Stimulated activated naive CD4-positive, alpha-beta T cell treated with Interleukin-2 at 50 U/mL for 16 hours (primary cell): ENCODE results near the gene AQP12A.

ENCODE experiments used
- DNase-seq: peaks from one replicate; lab custom pipeline; 2025; lab: John Stamatoyannopoulos, UW

AQP12A gene

DNA sequence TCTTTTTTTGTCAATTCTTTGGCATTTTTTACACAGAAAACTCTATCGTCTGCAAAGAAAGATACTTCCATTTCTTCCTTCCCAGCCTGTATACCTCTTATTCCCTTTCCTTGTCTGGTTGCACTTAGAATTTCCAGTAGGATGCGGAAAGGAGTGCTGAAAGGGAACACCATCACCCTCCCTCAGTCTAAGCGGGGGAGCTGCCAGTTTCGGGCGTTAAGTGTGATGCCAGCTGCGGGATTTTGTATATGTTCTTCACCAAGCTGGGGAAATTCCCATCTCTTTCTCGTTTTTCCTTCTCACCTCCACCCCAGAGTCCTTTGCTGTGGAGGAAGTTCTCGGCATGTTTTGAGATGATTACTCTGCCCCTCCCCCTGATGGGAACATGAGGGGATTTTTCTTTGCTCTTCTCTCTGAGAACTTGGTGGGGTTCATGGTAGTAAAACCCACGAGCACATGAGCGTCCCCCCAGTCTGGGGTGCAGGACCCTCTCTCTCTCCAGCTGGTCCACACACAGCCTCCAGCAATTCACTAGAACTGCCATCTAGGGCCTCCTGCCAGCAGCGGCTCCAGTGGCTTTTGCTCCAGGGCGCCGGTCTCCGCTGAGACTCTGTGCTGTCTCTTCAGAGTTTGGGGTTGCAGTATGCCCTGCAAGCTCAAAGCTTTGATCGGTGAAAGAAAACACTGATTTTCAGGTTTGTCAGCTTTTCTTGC lies 15.5 kb downstream of the AQP12A start:
- DNase-seq = no peak

DNA sequence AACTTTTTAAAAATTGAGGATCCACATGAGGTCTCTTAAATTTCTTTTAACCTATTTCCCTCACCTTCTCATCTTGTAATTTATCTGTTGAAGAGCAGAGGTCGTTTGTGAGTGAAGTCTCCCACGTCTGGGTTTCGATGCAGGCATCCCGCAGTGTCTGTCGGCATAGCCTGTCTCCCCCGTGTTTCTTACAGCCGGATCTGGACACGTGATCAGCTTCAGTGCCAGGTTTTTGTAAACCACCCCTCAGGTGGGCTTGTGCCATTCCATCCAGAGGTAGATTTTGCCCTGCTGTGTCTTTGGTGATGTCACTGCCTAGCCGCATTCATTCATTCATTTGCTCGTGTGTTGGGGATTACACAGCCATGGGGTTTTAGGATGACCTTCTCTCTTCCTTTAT lies 16.2 kb downstream of the AQP12A start:
- no peak for DNase-seq

- no peak for DNase-seq
Measured at GRCh38 chr2:240708457-240708856, 16.8 kb downstream of the AQP12A start.

- DNase-seq = no peak
Measured at GRCh38 chr2:240711296-240711695, 19.6 kb downstream of the AQP12A start.

- DNase-seq = no peak
Measured at GRCh38 chr2:240711701-240712100, 20.0 kb downstream of the AQP12A start.

GRCh38 chr2:240712121-240712520 lies 20.5 kb downstream of the AQP12A start:
- DNase-seq = no peak

GRCh38 chr2:240713071-240713927 lies 21.6 kb downstream of the AQP12A start:
- DNase-seq = no peak

GRCh38 chr2:240713928-240714746 lies 22.5 kb downstream of the AQP12A start:
- no peak for DNase-seq

DNA sequence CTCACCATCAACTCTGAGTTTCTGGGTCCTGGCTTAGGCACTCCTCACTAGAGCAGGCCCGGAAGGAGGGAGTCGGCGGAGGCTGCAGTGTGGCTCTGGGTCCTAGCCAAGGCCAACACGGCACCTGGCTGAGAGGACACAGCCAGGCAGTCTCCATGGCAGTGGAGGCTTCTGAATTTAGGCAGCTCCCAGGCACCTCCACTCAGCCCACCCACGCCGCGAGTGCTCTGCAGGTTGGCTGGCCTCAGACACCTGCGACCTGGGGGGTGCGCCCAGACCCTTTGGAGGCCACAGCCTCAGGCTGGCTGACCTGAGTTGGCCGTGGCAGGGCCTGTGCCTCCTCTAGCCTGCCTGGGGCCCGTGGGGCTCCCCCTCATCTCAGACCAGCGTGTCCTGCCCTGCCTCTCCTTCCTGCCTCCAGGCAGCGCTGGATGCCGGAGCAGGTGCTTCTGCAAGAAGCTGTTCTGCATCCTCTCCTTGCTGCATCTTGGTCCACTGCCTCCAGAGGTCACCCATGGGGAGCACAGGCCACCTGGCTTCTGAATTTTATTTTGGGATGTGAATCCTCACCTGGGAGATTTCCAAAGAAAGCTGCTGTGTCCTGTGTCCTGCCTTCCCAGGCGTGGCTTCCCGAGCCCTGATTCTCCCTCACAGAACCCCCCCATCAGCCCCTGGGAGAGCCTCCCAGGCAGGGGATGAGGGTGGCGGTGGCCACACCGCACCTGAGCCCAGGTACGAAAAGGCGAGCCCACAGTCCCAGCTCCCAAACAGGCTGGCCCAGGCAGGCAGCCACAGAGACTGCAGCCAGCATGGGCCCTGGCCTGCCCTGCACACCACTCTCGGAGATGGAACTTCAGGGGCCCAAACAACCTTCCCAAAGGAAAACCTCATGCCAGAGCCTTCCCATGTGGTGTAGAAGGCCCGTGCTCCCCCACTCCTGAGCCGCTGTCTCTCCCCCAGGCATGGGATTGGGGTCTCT lies 23.4 kb downstream of the AQP12A start:
- no peak for DNase-seq

DNA sequence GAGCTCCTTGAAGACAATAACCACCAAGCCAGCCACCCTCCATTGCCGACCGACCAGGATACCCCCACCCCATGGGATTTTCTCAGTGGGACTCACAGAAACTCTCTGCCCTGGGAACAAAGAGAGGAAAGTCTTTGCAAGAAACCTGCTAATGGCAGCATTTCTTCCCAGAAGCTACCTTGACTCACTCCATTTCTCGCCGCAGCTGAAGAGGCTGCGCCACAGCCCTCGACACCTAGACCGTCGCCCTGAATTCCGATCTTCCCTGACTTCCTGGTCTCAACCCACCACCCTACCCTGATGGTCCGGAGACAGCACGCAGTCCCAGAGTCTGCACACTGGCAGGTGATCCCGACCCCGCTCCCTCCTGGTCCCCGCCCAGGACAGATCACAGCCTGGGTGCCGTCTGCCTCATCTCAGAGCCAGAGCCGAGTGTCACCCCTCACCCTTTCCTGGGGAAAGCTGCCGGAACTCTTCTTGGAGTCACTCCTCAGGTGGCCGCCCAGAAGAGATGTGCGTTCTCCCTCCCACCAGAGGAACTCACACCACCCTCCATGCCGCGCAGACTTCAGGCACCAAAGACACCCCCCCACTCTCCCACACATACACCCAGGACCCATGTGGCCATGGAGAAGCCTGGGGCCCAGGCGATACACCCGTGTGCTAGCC lies 24.6 kb downstream of the AQP12A start:
- no peak for DNase-seq

GRCh38 chr2:240717181-240717641 lies 25.5 kb downstream of the AQP12A start:
- no peak for DNase-seq

DNA sequence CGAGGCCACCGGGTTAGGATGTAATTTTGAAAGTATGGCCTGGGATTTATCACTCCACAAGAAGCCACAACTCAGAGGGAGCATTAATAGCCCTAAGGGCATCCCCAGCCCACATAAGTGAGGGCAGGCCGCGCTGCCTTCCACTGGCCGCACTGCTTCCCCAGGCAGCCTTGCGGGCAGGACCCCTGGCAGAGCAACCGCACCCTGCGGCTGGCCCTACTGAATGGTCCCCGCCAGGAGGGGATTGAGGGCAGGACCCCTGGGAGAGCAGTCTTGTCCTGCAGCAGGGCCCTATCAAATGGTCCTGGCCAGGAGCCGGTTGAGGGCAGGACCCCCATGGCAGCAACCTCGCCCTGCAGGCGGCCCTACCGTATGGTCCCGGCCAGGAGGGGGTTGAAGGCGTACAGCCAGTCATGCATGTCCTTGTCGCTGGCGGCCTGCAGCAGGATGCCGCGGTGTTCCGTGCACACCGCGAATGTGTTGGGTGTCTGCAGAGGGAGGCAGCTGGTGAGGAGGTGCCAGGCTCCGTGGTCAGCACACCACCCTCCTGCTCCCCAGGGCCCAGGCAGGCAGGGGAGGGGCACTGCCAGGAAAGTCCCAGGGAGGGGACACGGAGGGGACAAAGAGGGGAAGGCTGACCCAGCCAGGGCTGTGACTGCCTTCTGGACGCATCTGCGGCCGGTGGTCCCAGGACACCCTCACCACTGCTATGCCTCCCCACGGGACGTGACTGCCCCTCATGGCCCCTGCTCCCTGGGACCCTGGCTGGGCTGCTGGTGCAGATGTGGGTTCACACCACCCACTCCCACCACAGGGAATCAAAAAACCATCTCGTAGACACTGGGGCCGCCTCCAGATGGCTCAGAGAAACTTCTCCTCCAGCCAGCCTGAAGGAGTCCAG lies 26.3 kb downstream of the AQP12A start:
- DNase-seq = no peak

DNA sequence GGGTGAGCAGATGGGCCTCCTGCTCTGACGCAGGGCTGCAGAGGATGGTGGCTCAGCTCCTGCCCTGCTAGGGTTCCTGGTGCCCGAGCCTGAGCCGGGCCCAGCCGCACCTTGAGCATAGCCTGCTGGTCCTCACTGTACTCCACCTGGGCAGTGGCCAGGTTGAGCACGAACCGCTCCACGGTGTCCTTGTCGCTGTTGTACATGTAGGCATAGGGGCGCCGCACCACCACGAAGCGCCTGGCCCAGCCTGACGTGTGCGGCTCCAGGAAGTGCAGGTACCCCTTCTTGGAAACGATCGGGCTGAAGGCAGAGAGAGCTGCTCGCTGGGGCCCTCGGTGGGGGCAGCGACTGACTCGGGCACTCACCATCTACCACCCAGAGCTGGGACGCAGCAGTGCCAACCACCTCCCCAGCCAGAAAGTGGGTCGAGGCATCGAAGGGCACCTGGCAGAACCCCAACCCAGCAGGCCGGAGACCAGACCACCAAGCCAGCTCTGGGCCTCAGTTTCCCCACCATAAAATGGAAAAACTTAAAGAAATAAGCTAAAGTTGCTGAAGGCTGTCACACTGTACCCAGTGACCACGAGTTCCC lies 27.3 kb downstream of the AQP12A start:
- DNase-seq = no peak

GRCh38 chr2:240719676-240720545 lies 28.2 kb downstream of the AQP12A start:
- no peak for DNase-seq

GRCh38 chr2:240720686-240721595 lies 29.3 kb downstream of the AQP12A start:
- DNase-seq = no peak

DNA sequence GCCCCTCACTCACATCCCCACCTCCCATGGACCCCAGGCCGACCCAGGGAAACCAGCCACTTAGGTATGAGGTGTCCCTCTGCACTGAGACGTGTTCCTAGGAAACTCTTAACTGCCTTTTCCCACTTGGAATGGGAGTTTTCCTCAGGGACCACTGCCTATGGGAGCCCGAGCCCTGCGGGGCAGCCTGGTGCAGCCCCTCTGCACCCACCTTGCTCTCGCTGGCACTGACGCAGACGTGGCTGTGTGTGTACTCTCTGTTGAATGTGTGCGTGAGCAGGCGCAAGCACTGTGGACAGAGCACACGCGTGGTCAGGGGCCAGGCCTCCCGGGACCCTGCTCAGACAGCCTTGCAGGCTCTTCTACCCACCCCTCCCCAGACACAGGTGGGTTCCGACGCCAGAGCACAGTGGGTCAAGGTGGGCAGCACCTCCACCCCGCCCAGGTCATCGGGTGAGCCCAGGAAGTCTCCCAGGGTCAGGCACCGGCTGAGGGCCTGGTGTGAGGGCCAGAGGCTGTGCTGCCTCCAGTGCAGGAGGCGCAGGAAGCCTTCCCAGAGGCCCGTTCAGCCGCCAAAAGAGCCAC lies 30.0 kb downstream of the AQP12A start:
- DNase-seq = no peak

GRCh38 chr2:240722376-240722775 lies 30.7 kb downstream of the AQP12A start:
- DNase-seq = no peak
